ENCODE measurements around the gene RO60.

Gene RO60

GRCh38 chr1:193104907-193105820 lies 45.8 kb downstream of the RO60 start, which contains the start of gene GLRX2:
Gene GLRX2, minus strand, starts transcription at chr1:193105414. Its CDS starts 32 bp downstream, at chr1:193105382.
- in situ Hi-C loops (cut with HindIII; ENCODE audit: low sequenced_read_pairs), result loop anchor here (5.0 kb wide), 1 partner anchor 52 kb away; no protein-coding TSS in a partner anchor

DNA sequence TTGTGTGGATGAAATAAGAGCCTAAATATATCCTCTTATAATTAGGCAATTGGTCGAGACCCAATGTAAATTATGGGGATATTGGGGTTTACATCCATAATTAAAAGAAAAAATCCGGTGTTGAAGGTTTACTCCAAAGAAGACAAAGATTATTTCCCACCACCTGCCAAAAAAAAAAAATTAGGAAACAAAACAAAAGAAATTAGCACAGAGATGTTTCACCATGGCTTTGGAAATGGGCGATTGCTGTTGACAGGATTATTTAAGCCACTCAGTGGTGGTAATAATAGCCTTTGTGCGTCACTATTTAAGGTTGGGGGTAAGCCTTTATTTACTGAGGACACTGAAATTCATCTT lies 46.4 kb downstream of the RO60 start:
- in situ Hi-C loops (cut with HindIII; ENCODE audit: low sequenced_read_pairs), result no loop called here

DNA sequence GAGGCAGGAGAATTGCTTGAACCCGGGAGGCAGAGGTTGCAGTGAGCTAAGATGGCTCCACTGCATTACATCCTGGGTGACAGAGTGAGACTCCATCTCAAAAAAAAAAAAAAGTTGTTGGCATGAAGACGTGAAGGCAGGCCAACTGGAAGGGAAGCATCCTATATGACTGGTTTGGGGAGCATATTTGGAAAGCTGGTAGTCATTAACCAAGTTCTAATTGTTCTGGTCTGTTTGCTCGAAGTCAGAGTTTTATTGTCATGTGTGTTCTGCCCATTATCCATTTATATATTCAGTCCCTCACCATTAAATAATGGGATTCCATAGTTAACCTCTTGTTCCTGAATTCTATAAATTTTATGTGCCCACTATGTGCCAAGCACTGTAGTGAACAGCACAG lies 49.1 kb downstream of the RO60 start:
- in situ Hi-C loops (cut with HindIII; ENCODE audit: low sequenced_read_pairs), result no loop called here
